ENCODE results near the gene FRAS1. TPM values are rescaled to one million over a fixed set of nuclear protein-coding genes. Genes with fewer than 3 reads are reported as not detected.

The FRAS1 gene
- total RNA-seq, 4 donors from 2014 or later: 3.4 to 11.7 (median 4.2) TPM

DNA sequence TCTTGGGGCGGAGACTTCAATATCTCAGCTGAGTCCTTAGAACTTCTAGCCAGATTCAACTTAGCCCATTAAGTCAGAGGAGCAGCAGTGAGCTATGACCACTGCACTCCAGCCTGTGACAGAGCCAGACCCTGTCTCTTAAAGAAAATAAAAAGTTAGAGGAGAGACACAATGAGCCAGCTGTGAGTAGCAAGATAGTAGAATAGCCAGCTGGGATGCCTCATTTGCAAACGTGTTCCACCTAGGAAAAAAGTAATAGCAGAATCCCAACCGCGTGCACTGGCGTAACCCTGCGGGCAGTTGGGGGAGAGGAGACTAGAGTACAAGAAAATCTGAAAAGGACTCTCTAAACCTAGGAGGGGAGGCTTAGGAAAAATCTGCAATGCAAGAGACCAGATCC, 361.3 kb downstream of the FRAS1 start:
- 60 to 77% methylated on average over 6 of the region's 6 CpGs for WGBS, 2 donors (ENCODE audit: low coverage in 1 of 2)
- no peak overlapping the region for H3K27ac ChIP-seq
- no peak overlapping the region for H3K4me3 ChIP-seq
- H3K4me1 ChIP-seq: peaks cover 0 to 9% (median 0%) of the 10 kb centered on the region in 3 donors
- H3K27me3 ChIP-seq: no peaks in the 10 kb centered on the region
- no peak for ATAC-seq
- no peaks in the 10 kb centered on the region for H3K36me3 ChIP-seq
- TF ChIP-seq POLR2A (IDR thresholded peaks at IDR 0.05) (no peak), POLR2AphosphoS5 (IDR thresholded peaks at IDR 0.05) (no peak), EP300 (IDR thresholded peaks at IDR 0.05) (no peak)
- TF ChIP-seq, protein P1, sequence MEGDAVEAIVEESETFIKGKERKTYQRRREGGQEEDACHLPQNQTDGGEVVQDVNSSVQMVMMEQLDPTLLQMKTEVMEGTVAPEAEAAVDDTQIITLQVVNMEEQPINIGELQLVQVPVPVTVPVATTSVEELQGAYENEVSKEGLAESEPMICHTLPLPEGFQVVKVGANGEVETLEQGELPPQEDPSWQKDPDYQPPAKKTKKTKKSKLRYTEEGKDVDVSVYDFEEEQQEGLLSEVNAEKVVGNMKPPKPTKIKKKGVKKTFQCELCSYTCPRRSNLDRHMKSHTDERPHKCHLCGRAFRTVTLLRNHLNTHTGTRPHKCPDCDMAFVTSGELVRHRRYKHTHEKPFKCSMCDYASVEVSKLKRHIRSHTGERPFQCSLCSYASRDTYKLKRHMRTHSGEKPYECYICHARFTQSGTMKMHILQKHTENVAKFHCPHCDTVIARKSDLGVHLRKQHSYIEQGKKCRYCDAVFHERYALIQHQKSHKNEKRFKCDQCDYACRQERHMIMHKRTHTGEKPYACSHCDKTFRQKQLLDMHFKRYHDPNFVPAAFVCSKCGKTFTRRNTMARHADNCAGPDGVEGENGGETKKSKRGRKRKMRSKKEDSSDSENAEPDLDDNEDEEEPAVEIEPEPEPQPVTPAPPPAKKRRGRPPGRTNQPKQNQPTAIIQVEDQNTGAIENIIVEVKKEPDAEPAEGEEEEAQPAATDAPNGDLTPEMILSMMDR (IDR thresholded peaks at IDR 0.05): no peak
- no peaks in the 10 kb centered on the region for H3K9me3 ChIP-seq

DNA sequence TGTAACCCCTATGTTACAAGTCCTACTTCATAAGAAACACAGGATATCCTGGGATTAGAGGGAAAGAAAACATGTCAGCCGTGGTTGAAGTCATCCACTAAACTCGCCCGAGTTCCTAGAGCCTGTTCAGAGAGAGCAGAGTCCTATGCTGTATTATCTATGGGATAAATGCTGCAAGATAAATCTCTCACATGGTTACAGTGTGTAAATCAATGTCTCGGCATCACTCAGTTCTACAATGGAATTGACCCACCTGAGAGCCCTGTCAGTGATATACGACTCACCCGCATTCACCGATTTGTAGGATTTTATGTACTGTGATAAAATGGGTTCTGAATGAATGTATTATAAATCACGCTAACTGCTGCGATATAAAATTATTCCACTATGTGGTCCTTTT, 366.7 kb downstream of the FRAS1 start:
- WGBS, 2 donors (ENCODE audit: low coverage in 1 of 2): 87 to 91% methylated on average over 6 to 7 of the region's 9 CpGs
- ATAC-seq: no peak

DNA sequence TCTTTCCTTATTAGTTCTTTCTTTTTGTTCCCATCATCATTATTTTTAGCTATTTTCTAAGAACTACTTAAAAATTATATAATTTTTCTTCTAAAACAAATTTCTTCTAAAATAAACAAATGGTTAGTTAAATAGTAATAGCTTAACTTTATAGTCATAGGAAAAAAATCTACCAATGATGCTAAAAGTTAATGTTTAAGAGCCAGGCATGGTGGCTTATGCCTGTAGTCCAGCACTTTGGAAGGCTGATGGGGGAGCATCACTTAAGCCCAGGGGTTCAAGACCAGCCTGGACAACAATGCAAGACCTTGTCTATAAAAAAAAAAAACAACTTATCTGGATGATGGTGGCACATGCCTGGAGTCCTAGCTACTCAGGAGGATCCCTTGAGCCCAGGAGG, 367.3 kb downstream of the FRAS1 start:
- Histone ChIP-seq H3K4me1 (no peaks in the 10 kb centered on the region), H3K9me3 (no peaks in the 10 kb centered on the region), H3K4me3 (no peak overlapping the region), H3K27ac (no peak overlapping the region), H3K36me3 (no peaks in the 10 kb centered on the region), H3K27me3 (no peaks in the 10 kb centered on the region)
- no peak for ATAC-seq
- TF ChIP-seq POLR2AphosphoS5 (IDR thresholded peaks at IDR 0.05): no peak
- TF ChIP-seq, protein P1 (IDR thresholded peaks at IDR 0.05): no peak
- TF ChIP-seq EP300 (IDR thresholded peaks at IDR 0.05): no peak
- TF ChIP-seq POLR2A (IDR thresholded peaks at IDR 0.05): no peak

More for the DNA sequence above, 366.7 kb downstream of the FRAS1 start:
- no peak overlapping the region for H3K4me3 ChIP-seq
- H3K27ac ChIP-seq: no peak overlapping the region
- TF ChIP-seq POLR2AphosphoS5 (IDR thresholded peaks at IDR 0.05): no peak
- TF ChIP-seq EP300 (IDR thresholded peaks at IDR 0.05): no peak
- TF ChIP-seq POLR2A (IDR thresholded peaks at IDR 0.05): no peak
- TF ChIP-seq, protein P1 (IDR thresholded peaks at IDR 0.05): no peak
- H3K4me1 ChIP-seq: no peaks in the 10 kb centered on the region
- no peaks in the 10 kb centered on the region for H3K27me3 ChIP-seq
- no peaks in the 10 kb centered on the region for H3K36me3 ChIP-seq
- no peaks in the 10 kb centered on the region for H3K9me3 ChIP-seq

DNA sequence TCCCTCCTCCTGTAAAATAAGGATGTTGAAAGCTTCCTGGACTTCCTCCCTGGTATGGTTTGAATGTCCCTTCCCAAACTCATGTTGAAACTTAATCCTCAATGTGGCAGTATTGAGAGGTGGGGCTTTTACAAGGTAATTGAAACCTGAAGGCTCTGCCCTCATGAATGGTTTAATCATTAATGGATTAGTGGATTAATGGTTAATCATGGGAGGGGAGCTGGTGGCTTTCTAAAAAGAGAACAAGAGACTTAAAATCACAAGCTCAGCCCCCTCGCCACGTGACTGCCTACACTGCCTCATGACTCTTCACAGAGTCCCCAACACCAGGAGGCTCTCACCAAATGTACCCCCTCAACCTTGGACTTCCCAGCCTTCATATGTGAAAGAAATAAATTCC, 369.8 kb downstream of the FRAS1 start:
- no peak for ATAC-seq
- no peak overlapping the region for H3K27ac ChIP-seq
- WGBS, 2 donors (ENCODE audit: low coverage in 1 of 2): 100% methylated on average over 1 to 2 of the region's 2 CpGs

DNA sequence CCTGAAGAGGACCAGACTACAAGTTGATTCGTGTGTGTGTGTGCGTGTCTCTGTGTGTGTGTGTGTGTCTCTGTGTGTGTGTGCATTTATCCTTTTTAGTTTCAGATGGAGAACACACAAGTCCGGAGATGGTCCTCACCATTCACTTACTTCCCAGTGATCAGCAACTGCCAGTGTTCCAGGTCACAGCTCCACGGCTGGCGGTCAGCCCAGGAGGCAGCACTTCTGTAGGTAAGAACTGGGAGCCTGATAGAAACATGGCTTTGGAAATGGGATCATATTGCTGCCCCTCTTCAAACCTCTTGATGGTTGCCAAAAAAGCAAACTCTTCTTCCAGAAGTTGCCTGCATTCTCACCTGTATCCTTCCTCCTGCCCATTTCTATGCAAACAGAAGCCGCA, 371.9 kb downstream of the FRAS1 start:
- H3K27me3 ChIP-seq: no peaks in the 10 kb centered on the region
- TF ChIP-seq POLR2A (IDR thresholded peaks at IDR 0.05): no peak
- TF ChIP-seq EP300 (IDR thresholded peaks at IDR 0.05): no peak
- no peak for TF ChIP-seq POLR2AphosphoS5 (IDR thresholded peaks at IDR 0.05)
- TF ChIP-seq, protein P1 (IDR thresholded peaks at IDR 0.05): no peak
- no peaks in the 10 kb centered on the region for H3K9me3 ChIP-seq
- no peak overlapping the region for H3K4me3 ChIP-seq
- H3K27ac ChIP-seq: no peak overlapping the region
- H3K36me3 ChIP-seq: peaks cover 0 to 3% of the 10 kb centered on the region in 2 donors
- H3K4me1 ChIP-seq: no peaks in the 10 kb centered on the region
- 98 to 100% methylated on average over 3 to 5 of the region's 6 CpGs for WGBS, 2 donors (ENCODE audit: low coverage in 1 of 2)
- ATAC-seq: no peak

More for the DNA sequence above, 369.8 kb downstream of the FRAS1 start:
- H3K4me1 ChIP-seq: no peaks in the 10 kb centered on the region
- no peaks in the 10 kb centered on the region for H3K27me3 ChIP-seq
- H3K4me3 ChIP-seq: no peak overlapping the region
- H3K9me3 ChIP-seq: no peaks in the 10 kb centered on the region
- TF ChIP-seq, protein P1 (IDR thresholded peaks at IDR 0.05): no peak
- TF ChIP-seq POLR2AphosphoS5 (IDR thresholded peaks at IDR 0.05) (no peak), POLR2A (IDR thresholded peaks at IDR 0.05) (no peak), EP300 (IDR thresholded peaks at IDR 0.05) (no peak)
- H3K36me3 ChIP-seq: peaks cover 0 to 3% of the 10 kb centered on the region in 2 donors
